DMS53 treated with DMSO at 0.1 percent for 48 hours (cell line): Measurements from ENCODE around the gene PTPRG.
"Not testable (repeated sequence)": the region's sequence is repeated elsewhere in the genome, so short reads cannot be mapped to it uniquely, and the experiment has no call there.

Source experiments
- DNase-seq: peaks from one replicate; lab custom pipeline; 2025; ENCODE audit not compliant: unreplicated experiment; lab: John Stamatoyannopoulos, UW

PTPRG gene

GRCh38 chr3:61816304-61816703 lies 254.9 kb downstream of the PTPRG start:
- DNase-seq = not testable (repeated sequence)

GRCh38 chr3:61819861-61820260 lies 258.5 kb downstream of the PTPRG start:
- no peak for DNase-seq

- DNase-seq = no peak
Measured at GRCh38 chr3:61820306-61820992, 259.1 kb downstream of the PTPRG start.

- no peak for DNase-seq
Measured at GRCh38 chr3:61821823-61822251, 260.5 kb downstream of the PTPRG start.

GRCh38 chr3:61822588-61822987 lies 261.2 kb downstream of the PTPRG start:
- DNase-seq = no peak

- no peak for DNase-seq
Measured at GRCh38 chr3:61824553-61825135, 263.3 kb downstream of the PTPRG start.

GRCh38 chr3:61826161-61826560 lies 264.8 kb downstream of the PTPRG start:
- no peak for DNase-seq

- no peak for DNase-seq
Measured at GRCh38 chr3:61828184-61828874, 267.0 kb downstream of the PTPRG start.

- DNase-seq = no peak
Measured at GRCh38 chr3:61828880-61829721, 267.7 kb downstream of the PTPRG start.

GRCh38 chr3:61829722-61830350 lies 268.5 kb downstream of the PTPRG start:
- no peak for DNase-seq

GRCh38 chr3:61831973-61832372 lies 270.6 kb downstream of the PTPRG start:
- no peak for DNase-seq

- no peak for DNase-seq
Measured at GRCh38 chr3:61832375-61833229, 271.2 kb downstream of the PTPRG start.

- no peak for DNase-seq
Measured at GRCh38 chr3:61839256-61839655, 277.9 kb downstream of the PTPRG start.

GRCh38 chr3:61841111-61841845 lies 279.9 kb downstream of the PTPRG start:
- DNase-seq = no peak

GRCh38 chr3:61841988-61842387 lies 280.6 kb downstream of the PTPRG start:
- no peak for DNase-seq

- no peak for DNase-seq
Measured at GRCh38 chr3:61844346-61844745, 283.0 kb downstream of the PTPRG start.

- DNase-seq = no peak
Measured at GRCh38 chr3:61846488-61846887, 285.1 kb downstream of the PTPRG start.

- no peak for DNase-seq
Measured at GRCh38 chr3:61847784-61848462, 286.6 kb downstream of the PTPRG start.

- no peak for DNase-seq
Measured at GRCh38 chr3:61848885-61849284, 287.5 kb downstream of the PTPRG start.
